CD1c-positive myeloid dendritic cell (primary cell): ENCODE results near the gene PUS7.
A peak's percentile ranks its signal among the peaks of the same experiment; 100 is the strongest.
"Not testable (repeated sequence)": the region's sequence is repeated elsewhere in the genome, so short reads cannot be mapped to it uniquely, and the experiment has no call there.

Source experiments
- DNase-seq: peaks from one replicate; pipeline ENCODE4 v3.0.0-alpha.2; 2016; ENCODE audit errors: extremely low spot score

The PUS7 gene

GRCh38 chr7:105444342-105444987 lies 77.6 kb downstream of the PUS7 start:
- DNase-seq, result no peak

GRCh38 chr7:105442214-105442613 lies 79.9 kb downstream of the PUS7 start:
- DNase-seq, result not testable (repeated sequence)

GRCh38 chr7:105439174-105439893 lies 82.7 kb downstream of the PUS7 start:
- DNase-seq, result peak; percentile 6

GRCh38 chr7:105438847-105439173 lies 83.3 kb downstream of the PUS7 start:
- DNase-seq, result no peak

- no peak for DNase-seq
Observed at GRCh38 chr7:105438254-105438653, 83.8 kb downstream of the PUS7 start.

- DNase-seq, result not testable (repeated sequence)
Observed at GRCh38 chr7:105437356-105437755, 84.7 kb downstream of the PUS7 start.

GRCh38 chr7:105429746-105430612 lies 92.1 kb downstream of the PUS7 start:
- DNase-seq, result peak; percentile 42

GRCh38 chr7:105426606-105427146 lies 95.4 kb downstream of the PUS7 start:
- DNase-seq, result no peak

- DNase-seq, result no peak
Observed at GRCh38 chr7:105423987-105424386, 98.1 kb downstream of the PUS7 start.

GRCh38 chr7:105413887-105414437 lies 108.1 kb downstream of the PUS7 start:
- no peak for DNase-seq

GRCh38 chr7:105410774-105411173 lies 111.3 kb downstream of the PUS7 start:
- not testable (repeated sequence) for DNase-seq

- DNase-seq, result not testable (repeated sequence)
Observed at GRCh38 chr7:105409775-105410174, 112.3 kb downstream of the PUS7 start.

- DNase-seq, result no peak
Observed at GRCh38 chr7:105408791-105409410, 113.2 kb downstream of the PUS7 start.
